Ramos (cell line): ENCODE results near the gene XYLB.
"Not testable (repeated sequence)": the region's sequence is repeated elsewhere in the genome, so short reads cannot be mapped to it uniquely, and the experiment has no call there.

Source experiments
- in situ Hi-C: fragments of 300-500 bp; cut with MboI; formaldehyde crosslinking; loops from one replicate; pipeline ENCODE4 v1.14.3; 2022; ENCODE audit warnings: low sequenced_read_pairs; ENCODE audit not compliant: unreplicated experiment

Gene XYLB

GRCh38 chr3:38318766-38319671, 27.6 kb upstream of the XYLB start:
- in situ Hi-C loops = no loop called here

GRCh38 chr3:38320638-38321037, 25.9 kb upstream of the XYLB start:
- in situ Hi-C loops = not testable (repeated sequence)

DNA sequence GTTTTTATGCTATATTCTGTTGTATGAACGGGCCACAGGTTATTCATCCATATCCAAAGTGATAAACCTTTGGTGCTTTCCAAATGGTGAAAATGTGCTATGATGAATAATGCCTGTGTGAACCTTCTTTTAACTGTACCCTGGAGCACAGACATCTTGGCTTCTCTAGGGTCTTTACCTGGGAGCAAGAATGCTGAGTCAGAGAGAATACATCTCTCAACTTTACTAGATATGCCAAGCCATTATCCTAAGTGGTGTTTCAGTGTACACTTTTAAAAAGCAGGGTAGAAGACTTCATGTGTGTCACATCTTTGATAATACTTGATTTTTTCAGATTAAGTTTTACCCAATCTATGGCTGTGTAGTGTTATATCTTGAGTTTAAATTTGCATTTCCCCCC, 23.5 kb upstream of the XYLB start:
- in situ Hi-C loops = no loop called here

DNA sequence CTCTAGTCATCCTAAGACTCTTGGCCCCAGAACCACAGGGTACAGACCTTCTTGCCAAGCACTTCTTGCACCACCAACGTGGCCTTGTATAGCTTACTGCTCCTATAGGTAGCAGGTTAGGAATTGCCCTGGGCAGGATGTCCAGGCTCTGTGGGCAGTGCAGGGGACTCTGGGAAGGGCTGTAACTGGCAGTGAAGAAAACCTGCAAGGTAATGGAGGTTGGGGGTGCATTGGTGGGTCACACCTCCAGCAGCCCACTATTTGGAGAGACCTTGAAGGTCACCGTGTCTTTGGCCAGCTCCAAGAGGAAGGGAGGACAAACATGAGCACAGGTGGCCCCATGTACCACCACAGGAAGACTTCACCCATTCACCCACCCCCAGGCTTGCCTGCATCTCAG, 21.3 kb upstream of the XYLB start:
- in situ Hi-C loops = no loop called here

- in situ Hi-C loops = no loop called here
These were observed 19.1 kb upstream of the XYLB start for GRCh38 chr3:38327335-38328009.

DNA sequence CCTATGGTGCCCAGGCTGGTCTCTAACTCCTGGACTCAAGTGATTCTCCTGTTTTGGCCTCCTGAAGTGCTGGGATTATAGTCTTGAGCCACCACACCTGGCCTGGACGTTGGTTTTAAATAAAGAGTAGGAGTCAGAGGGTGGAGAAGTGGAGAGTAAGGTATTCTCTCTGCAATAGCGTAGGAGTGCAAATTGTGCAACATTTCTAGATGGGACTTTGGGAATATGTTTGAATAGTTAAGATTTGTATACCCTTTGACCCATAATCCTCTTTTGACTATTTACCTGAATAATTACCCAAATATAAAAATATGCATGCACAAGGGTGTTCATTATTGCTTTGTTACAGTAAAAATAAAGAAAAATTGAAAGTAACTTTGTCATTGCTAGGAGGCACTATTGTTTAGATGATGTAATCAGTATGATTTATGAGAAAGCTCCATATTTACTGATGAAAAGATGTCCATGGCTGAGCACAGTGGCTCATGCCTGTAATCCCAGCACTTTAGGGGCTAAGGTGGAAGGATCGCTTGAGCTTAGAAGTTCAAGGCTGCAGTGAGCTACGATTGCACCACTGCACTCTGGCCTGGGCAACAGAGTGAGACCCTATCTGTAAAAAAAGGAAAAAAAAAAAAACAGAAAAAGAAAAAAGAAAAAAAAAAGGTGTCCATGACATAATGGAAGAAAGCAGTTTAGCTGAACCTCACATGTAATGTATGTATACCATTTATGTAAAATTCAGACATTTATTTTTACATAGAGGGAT, 15.1 kb upstream of the XYLB start:
- in situ Hi-C loops = no loop called here

GRCh38 chr3:38332201-38332600, 14.4 kb upstream of the XYLB start:
- in situ Hi-C loops = no loop called here

GRCh38 chr3:38334142-38335055, 12.2 kb upstream of the XYLB start:
- in situ Hi-C loops = no loop called here

DNA sequence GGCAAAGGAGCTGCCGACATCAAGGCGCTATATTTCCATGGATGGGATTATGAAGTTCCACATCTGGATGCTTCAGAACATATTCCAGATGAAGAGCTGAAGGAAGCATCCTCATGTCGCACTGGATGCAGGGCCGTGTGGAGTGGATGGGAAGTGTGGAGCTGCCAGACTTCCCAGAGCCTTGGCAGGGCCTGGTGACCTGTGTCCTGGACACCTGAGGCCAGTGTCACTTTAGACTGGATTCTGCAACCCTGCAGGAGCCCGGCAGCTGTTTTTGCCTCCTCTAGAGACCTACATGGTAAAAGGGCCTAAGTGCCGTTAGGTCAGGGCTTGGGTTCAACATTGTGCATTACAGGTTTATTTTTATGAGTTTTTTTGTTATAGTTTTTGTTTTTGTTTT, 11.3 kb upstream of the XYLB start:
- in situ Hi-C loops = no loop called here

GRCh38 chr3:38337703-38338102, 8.9 kb upstream of the XYLB start:
- in situ Hi-C loops = no loop called here

DNA sequence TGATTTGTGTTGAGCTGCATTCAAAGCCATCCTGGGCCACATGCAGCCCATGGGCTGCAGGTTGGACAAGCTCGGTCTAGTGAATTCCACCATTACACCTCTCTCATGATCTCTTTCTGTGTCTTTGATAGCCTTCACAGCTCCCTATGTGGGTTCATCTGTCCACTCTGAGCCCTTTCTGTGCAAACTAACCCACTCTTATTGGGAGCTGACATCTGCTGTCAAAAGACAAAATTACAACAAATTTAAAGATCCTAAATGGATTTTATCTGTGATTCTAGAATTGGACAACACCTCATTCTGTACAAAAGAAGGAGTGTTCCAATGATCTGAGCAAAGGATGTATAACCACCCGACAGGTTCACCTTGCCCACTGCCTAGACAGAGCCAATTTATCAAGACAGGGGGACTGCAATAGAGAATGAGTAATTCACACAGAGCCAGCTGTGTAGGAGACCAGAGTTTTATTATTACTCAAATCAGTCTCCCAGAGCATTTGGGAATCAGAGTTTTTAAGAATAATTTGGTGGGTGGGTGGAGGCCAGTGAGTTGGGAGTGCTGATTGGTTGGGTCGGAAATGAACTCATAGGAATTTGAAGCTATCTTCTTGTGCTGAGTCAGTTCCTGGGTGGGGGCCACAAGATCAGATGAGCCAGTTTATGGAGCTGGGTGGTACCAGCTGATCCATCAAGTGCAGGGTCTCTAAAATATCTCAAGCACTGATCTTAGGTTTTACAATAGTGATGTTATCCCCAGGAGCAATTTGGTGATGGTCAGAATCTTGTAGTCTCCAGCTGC, 2.6 kb upstream of the XYLB start:
- in situ Hi-C loops = loop anchor here (10.0 kb wide), 1 partner anchor 131 kb away; no protein-coding TSS in a partner anchor

DNA sequence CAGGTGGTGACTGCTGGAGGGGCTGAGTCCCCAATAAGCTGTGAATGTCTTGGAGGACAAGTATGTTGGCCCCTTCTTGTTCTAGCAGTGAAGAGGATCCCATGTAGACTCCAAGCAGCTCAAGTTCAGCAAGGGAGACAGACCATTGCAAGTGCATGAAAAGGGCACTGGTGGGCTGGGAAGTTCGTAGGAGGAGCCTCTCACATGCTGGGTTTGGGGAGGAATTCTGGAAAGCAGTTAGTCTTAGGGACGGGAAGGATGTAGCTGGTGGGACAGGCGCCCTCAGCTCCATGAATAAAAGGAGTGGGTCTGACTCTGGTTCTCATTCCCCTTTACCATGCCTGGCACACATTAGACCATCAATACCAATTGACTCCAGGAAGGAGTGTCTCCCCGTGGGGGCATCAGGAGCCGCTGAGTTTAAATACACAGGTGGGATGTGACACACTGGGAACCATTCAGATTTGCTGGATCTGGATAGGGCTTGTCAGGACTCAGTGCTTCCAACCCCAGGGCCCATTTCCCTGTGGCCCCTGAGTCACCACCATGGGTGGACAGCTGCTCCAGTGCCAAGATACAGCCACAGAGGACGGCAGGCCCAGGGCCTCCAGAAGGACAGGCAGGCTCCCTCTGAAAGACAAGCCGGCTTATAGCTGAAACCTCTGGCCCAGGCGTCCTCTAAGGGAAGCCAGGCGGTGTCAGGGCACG, 552 bp upstream of the XYLB start:
- in situ Hi-C loops = loop anchor here (10.0 kb wide), 1 partner anchor 129 kb away; no protein-coding TSS in a partner anchor

GRCh38 chr3:38347421-38348200, 1.0 kb downstream of the XYLB start:
- in situ Hi-C loops = loop anchor here (10.0 kb wide), 1 partner anchor 127 kb away; no protein-coding TSS in a partner anchor

DNA sequence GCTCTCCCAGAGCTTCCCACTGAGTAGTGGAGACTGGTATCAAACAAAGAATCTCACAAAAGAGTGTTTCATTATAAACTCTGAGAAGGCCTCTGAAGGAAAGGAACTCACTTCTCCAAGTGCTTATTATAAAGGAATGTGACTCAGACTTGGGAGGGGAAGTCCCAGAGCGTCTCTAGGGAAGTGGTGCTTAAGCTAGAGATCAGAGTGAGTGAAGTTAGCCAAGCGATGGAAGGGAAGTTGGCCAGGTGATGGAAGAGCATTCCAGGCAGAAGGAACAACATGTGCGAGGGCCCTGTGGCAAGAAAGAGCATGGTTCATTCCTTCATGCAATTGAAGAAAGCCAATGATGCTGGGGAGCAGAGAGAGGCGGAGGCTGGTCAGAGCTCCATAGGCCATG, 2.3 kb downstream of the XYLB start:
- in situ Hi-C loops = loop anchor here (10.0 kb wide), 1 partner anchor 126 kb away; no protein-coding TSS in a partner anchor

DNA sequence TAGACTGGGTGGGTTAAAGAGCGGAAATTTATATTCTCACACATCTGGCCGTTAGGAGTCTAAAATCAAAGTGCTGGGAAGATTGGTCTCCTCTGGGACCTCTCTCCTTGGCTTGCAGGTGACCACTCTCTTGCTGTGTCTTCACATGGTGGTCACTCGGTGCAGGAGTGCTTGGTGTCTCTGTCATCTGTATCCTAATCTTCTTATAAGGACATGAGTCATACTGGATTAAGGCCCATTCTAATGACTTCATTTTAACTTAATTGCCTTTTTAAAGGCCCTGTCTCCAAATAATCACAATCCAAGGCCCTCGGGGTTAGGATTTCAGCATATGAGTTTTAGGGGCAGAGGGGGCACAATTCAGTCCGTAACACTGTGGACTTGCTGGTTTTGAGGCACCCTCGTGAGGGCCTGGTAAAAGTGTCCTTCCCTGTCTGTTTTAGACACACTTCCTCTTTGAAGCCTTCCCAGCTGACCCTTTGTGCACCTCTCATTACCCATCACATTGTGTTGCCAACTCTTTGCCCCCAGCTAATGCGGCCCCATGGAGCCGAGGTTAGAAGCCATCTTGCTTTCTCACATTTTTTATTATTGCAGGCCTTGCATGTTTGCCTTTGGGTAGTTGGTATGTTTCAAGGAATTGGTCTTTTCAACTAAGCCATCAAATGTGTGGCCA, 3.2 kb downstream of the XYLB start:
- in situ Hi-C loops = loop anchor here (10.0 kb wide), 1 partner anchor 125 kb away; no protein-coding TSS in a partner anchor

GRCh38 chr3:38353151-38353550, 6.6 kb downstream of the XYLB start:
- in situ Hi-C loops = no loop called here
